ENCODE results near the gene LRRC8B.
"Not testable (repeated sequence)": the region's sequence is repeated elsewhere in the genome, so short reads cannot be mapped to it uniquely, and the experiment has no call there.

The LRRC8B gene

GRCh38 chr1:89627596-89627962, 103.0 kb downstream of the LRRC8B start:
- no peak overlapping the region for H3K4me2 ChIP-seq (ENCODE audit: insufficient read depth, low read length, poor library complexity, severe bottlenecking)
- no peak overlapping the region for H2AK5ac ChIP-seq (ENCODE audit: low read depth, low read length)
- H3K27me3 ChIP-seq (ENCODE audit: control insufficient read depth in 3 of 3, insufficient read depth in 3 of 3, low read depth in 1 of 3, low read length in 3 of 3): peaks cover 0 to 19% (median 0%) of the 10 kb centered on the region in 3 experiments
- no peak overlapping the region for H2BK120ac ChIP-seq (ENCODE audit: low read depth, low read length)
- no peak overlapping the region for H2AFZ ChIP-seq (ENCODE audit: low read length)
- no peaks in the 10 kb centered on the region for H3K9me3 ChIP-seq (replicated peaks in 1 of 2; ENCODE audit: control insufficient read depth in 2 of 2, insufficient read depth in 1 of 2, low read depth in 1 of 2, low read length in 2 of 2)
- no peak overlapping the region for H2BK5ac ChIP-seq (ENCODE audit: low read length)
- no peaks in the 10 kb centered on the region for H3K79me1 ChIP-seq (ENCODE audit: low read depth, low read length)
- H3K23ac ChIP-seq (ENCODE audit: low read depth, low read length, poor library complexity): no peak overlapping the region
- no peak overlapping the region for H3K9ac ChIP-seq (ENCODE audit: low read depth, low read length, poor library complexity)
- H3K4ac ChIP-seq (ENCODE audit: low read length): no peak overlapping the region
- no peak overlapping the region for H2BK12ac ChIP-seq (ENCODE audit: low read length)
- H3K14ac ChIP-seq (ENCODE audit: low read length): no peak overlapping the region
- H4K91ac ChIP-seq (ENCODE audit: low read depth, low read length, poor library complexity): no peak overlapping the region
- DNase-seq (ENCODE audit: low spot score): no peak
- no peak overlapping the region for H4K8ac ChIP-seq (ENCODE audit: low read depth, low read length)
- H3K36me3 ChIP-seq (replicated peaks in 1 of 2; ENCODE audit: control insufficient read depth in 2 of 2, insufficient read depth in 2 of 2, low read length in 2 of 2): no peaks in the 10 kb centered on the region
- no peak overlapping the region for H3K27ac ChIP-seq (replicated peaks; ENCODE audit: low read length)
- H3K18ac ChIP-seq (ENCODE audit: low read length): no peak overlapping the region
- H3K4me3 ChIP-seq (ENCODE audit: low read length in 2 of 2): no peak overlapping the region
- H3K4me1 ChIP-seq (ENCODE audit: control insufficient read depth in 2 of 2, insufficient read depth in 1 of 2, low read depth in 1 of 2, low read length in 2 of 2): peaks cover 4 to 5% of the 10 kb centered on the region in 2 donors
- no peak overlapping the region for H2BK15ac ChIP-seq (ENCODE audit: low read length)

GRCh38 chr1:89629146-89629545, 104.5 kb downstream of the LRRC8B start:
- Histone ChIP-seq H3K18ac (ENCODE audit: low read length) (no peak overlapping the region), H3K4ac (ENCODE audit: low read length) (no peak overlapping the region)

GRCh38 chr1:89629600-89629999, 105.0 kb downstream of the LRRC8B start:
- H2BK5ac ChIP-seq (ENCODE audit: low read length); H3K4me3 ChIP-seq (ENCODE audit: low read length in 2 of 2); H3K14ac ChIP-seq (ENCODE audit: low read length); H2BK120ac ChIP-seq (ENCODE audit: low read depth, low read length); H2AFZ ChIP-seq (ENCODE audit: low read length); H3K23ac ChIP-seq (ENCODE audit: low read depth, low read length, poor library complexity); H3K36me3 ChIP-seq (replicated peaks in 1 of 2; ENCODE audit: control insufficient read depth in 2 of 2, insufficient read depth in 2 of 2, low read length in 2 of 2); H3K27ac ChIP-seq (replicated peaks; ENCODE audit: low read length); H3K4me2 ChIP-seq (ENCODE audit: insufficient read depth, low read length, poor library complexity, severe bottlenecking); H4K91ac ChIP-seq (ENCODE audit: low read depth, low read length, poor library complexity); H3K4ac ChIP-seq (ENCODE audit: low read length); H3K9me3 ChIP-seq (replicated peaks in 1 of 2; ENCODE audit: control insufficient read depth in 2 of 2, insufficient read depth in 1 of 2, low read depth in 1 of 2, low read length in 2 of 2); H2AK5ac ChIP-seq (ENCODE audit: low read depth, low read length); DNase-seq (ENCODE audit: low spot score); H2BK12ac ChIP-seq (ENCODE audit: low read length); H4K8ac ChIP-seq (ENCODE audit: low read depth, low read length); H3K79me1 ChIP-seq (ENCODE audit: low read depth, low read length); H2BK15ac ChIP-seq (ENCODE audit: low read length); H3K9ac ChIP-seq (ENCODE audit: low read depth, low read length, poor library complexity); H3K18ac ChIP-seq (ENCODE audit: low read length); H3K4me1 ChIP-seq (ENCODE audit: control insufficient read depth in 2 of 2, insufficient read depth in 1 of 2, low read depth in 1 of 2, low read length in 2 of 2): not testable (repeated sequence)
- no CpG with 5 or more reads among the region's 2 CpGs for WGBS, 2 donors (ENCODE audit: extremely low coverage in 2 of 2, insufficient read length in 2 of 2, insufficient replicate concordance in 1 of 2)
- peaks cover 0 to 27% (median 8%) of the 10 kb centered on the region in 3 experiments for H3K27me3 ChIP-seq (ENCODE audit: control insufficient read depth in 3 of 3, insufficient read depth in 3 of 3, low read depth in 1 of 3, low read length in 3 of 3)

More at GRCh38 chr1:89629146-89629545, 104.5 kb downstream of the LRRC8B start:
- H3K79me1 ChIP-seq (ENCODE audit: low read depth, low read length): no peaks in the 10 kb centered on the region
- H4K91ac ChIP-seq (ENCODE audit: low read depth, low read length, poor library complexity): no peak overlapping the region
- no peak overlapping the region for H2AFZ ChIP-seq (ENCODE audit: low read length)
- H3K4me1 ChIP-seq (ENCODE audit: control insufficient read depth in 2 of 2, insufficient read depth in 1 of 2, low read depth in 1 of 2, low read length in 2 of 2): peaks cover 6 to 8% of the 10 kb centered on the region in 2 donors
- WGBS, 2 donors (ENCODE audit: extremely low coverage in 2 of 2, insufficient read length in 2 of 2, insufficient replicate concordance in 1 of 2): no CpG with 5 or more reads among the region's 2 CpGs
- no peak overlapping the region for H2BK5ac ChIP-seq (ENCODE audit: low read length)
- H2BK120ac ChIP-seq (ENCODE audit: low read depth, low read length): no peak overlapping the region
- no peak overlapping the region for H4K8ac ChIP-seq (ENCODE audit: low read depth, low read length)
- no peak overlapping the region for H3K4me3 ChIP-seq (ENCODE audit: low read length in 2 of 2)
- no peak overlapping the region for H2BK15ac ChIP-seq (ENCODE audit: low read length)
- H3K36me3 ChIP-seq (replicated peaks in 1 of 2; ENCODE audit: control insufficient read depth in 2 of 2, insufficient read depth in 2 of 2, low read length in 2 of 2): no peaks in the 10 kb centered on the region
- H3K14ac ChIP-seq (ENCODE audit: low read length): no peak overlapping the region
- no peaks in the 10 kb centered on the region for H3K9me3 ChIP-seq (replicated peaks in 1 of 2; ENCODE audit: control insufficient read depth in 2 of 2, insufficient read depth in 1 of 2, low read depth in 1 of 2, low read length in 2 of 2)
- no peak overlapping the region for H3K27ac ChIP-seq (replicated peaks; ENCODE audit: low read length)
- no peak overlapping the region for H3K9ac ChIP-seq (ENCODE audit: low read depth, low read length, poor library complexity)
- H3K4me2 ChIP-seq (ENCODE audit: insufficient read depth, low read length, poor library complexity, severe bottlenecking): no peak overlapping the region
- no peak overlapping the region for H2BK12ac ChIP-seq (ENCODE audit: low read length)
- DNase-seq (ENCODE audit: low spot score): no peak
- no peak overlapping the region for H2AK5ac ChIP-seq (ENCODE audit: low read depth, low read length)
- peaks cover 0 to 22% (median 5%) of the 10 kb centered on the region in 3 experiments for H3K27me3 ChIP-seq (ENCODE audit: control insufficient read depth in 3 of 3, insufficient read depth in 3 of 3, low read depth in 1 of 3, low read length in 3 of 3)
- no peak overlapping the region for H3K23ac ChIP-seq (ENCODE audit: low read depth, low read length, poor library complexity)

GRCh38 chr1:89630048-89630447, 105.4 kb downstream of the LRRC8B start:
- no peak overlapping the region for H4K8ac ChIP-seq (ENCODE audit: low read depth, low read length)
- no peaks in the 10 kb centered on the region for H3K9me3 ChIP-seq (replicated peaks in 1 of 2; ENCODE audit: control insufficient read depth in 2 of 2, insufficient read depth in 1 of 2, low read depth in 1 of 2, low read length in 2 of 2)
- H3K4me3 ChIP-seq (ENCODE audit: low read length in 2 of 2): no peak overlapping the region
- no peak overlapping the region for H3K18ac ChIP-seq (ENCODE audit: low read length)
- H3K4me1 ChIP-seq (ENCODE audit: control insufficient read depth in 2 of 2, insufficient read depth in 1 of 2, low read depth in 1 of 2, low read length in 2 of 2): peaks cover 8% of the 10 kb centered on the region in 2 donors
- no peak overlapping the region for H3K23ac ChIP-seq (ENCODE audit: low read depth, low read length, poor library complexity)
- H2BK5ac ChIP-seq (ENCODE audit: low read length): no peak overlapping the region
- no CpG with 5 or more reads among the region's 3 CpGs for WGBS, 2 donors (ENCODE audit: extremely low coverage in 2 of 2, insufficient read length in 2 of 2, insufficient replicate concordance in 1 of 2)
- peaks cover 0 to 29% (median 8%) of the 10 kb centered on the region in 3 experiments for H3K27me3 ChIP-seq (ENCODE audit: control insufficient read depth in 3 of 3, insufficient read depth in 3 of 3, low read depth in 1 of 3, low read length in 3 of 3)
- H3K14ac ChIP-seq (ENCODE audit: low read length): no peak overlapping the region
- H2AFZ ChIP-seq (ENCODE audit: low read length): no peak overlapping the region
- no peaks in the 10 kb centered on the region for H3K36me3 ChIP-seq (replicated peaks in 1 of 2; ENCODE audit: control insufficient read depth in 2 of 2, insufficient read depth in 2 of 2, low read length in 2 of 2)
- H2AK5ac ChIP-seq (ENCODE audit: low read depth, low read length): no peak overlapping the region
- no peaks in the 10 kb centered on the region for H3K79me1 ChIP-seq (ENCODE audit: low read depth, low read length)
- DNase-seq (ENCODE audit: low spot score): no peak
- no peak overlapping the region for H2BK120ac ChIP-seq (ENCODE audit: low read depth, low read length)
- H3K27ac ChIP-seq (replicated peaks; ENCODE audit: low read length): no peak overlapping the region
- H2BK15ac ChIP-seq (ENCODE audit: low read length): no peak overlapping the region
- H3K4ac ChIP-seq (ENCODE audit: low read length): no peak overlapping the region
- H3K9ac ChIP-seq (ENCODE audit: low read depth, low read length, poor library complexity): no peak overlapping the region
- no peak overlapping the region for H2BK12ac ChIP-seq (ENCODE audit: low read length)
- H3K4me2 ChIP-seq (ENCODE audit: insufficient read depth, low read length, poor library complexity, severe bottlenecking): no peak overlapping the region
- H4K91ac ChIP-seq (ENCODE audit: low read depth, low read length, poor library complexity): no peak overlapping the region

Data from neuronal stem cell (in vitro differentiated cells).